NCI-H2029 (cell line): ENCODE results near the gene PBOV1.

Experiments used
- DNase-seq: peaks from one replicate; lab custom pipeline; 2025; lab: John Stamatoyannopoulos, UW

The PBOV1 gene

GRCh38 chr6:138218449-138218848 lies at the start of gene PBOV1:
TSS of gene PBOV1 (minus strand) at chr6:138218491. CDS start at chr6:138218395, 96 bp downstream.
- no peak for DNase-seq

- no peak for DNase-seq
Measured at GRCh38 chr6:138266095-138266494, 47.8 kb upstream of the PBOV1 start.

DNA sequence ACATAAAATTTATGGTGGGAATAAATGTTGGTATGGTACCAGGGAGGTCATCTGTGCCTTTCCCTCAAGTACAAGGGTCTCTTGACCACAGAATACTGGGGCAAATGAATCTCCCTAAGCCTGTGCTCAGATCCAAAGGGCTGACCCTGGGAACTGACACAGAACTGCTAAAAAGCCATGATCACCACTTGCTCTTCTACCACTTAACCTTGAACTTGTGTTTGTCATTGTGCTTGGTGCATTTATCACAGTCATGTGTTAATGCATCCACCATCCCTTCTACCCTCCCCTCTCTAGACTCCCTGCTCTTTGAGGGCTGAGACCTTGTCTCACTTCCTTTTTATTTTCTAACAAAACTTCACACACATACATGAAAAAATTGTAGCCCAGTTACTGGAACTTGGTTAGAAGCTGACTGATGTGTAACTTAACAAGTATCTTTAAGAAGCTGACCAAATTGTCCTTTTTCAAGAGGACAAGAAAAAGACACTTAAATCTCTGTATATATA lies 46.1 kb upstream of the PBOV1 start:
- no peak for DNase-seq

GRCh38 chr6:138263963-138264362 lies 45.7 kb upstream of the PBOV1 start:
- DNase-seq: no peak

DNA sequence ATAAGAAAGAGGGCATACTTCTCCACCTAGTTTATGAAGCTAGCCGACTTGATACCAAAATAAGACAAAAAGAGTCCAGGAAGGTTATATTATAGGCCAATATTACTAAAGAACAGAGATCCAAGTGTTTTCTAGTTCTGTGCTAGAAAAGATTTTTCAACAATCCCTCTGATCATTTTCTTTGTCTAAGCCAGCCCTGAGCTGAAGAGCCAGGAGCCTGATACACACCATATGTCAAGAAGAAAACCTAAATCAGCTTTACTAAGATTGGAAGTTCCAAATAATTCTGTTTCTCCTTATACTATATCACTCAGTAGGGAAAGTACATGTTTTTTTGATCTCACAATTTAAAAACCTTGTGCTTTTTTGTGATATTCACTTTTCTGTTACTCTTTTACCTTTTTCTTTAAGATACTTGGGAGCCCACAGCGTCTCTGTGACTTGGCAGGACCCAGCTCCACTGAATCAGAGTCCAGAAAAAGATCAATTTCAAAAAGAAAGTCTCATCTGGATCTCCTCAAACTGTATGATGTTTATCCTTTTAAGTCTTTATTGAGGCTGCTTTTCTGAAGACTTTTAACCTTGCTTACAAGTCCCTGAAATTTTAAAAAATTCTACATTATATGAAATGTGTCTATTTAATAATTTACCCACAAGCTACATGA lies 43.0 kb upstream of the PBOV1 start:
- DNase-seq: no peak

GRCh38 chr6:138258991-138259390 lies 40.7 kb upstream of the PBOV1 start:
- DNase-seq: peak; percentile 31

- DNase-seq: no peak
Measured at GRCh38 chr6:138258197-138258596, 39.9 kb upstream of the PBOV1 start.

- DNase-seq: no peak
Measured at GRCh38 chr6:138257638-138258040, 39.3 kb upstream of the PBOV1 start.

GRCh38 chr6:138255443-138255842 lies 37.2 kb upstream of the PBOV1 start:
- DNase-seq: no peak

GRCh38 chr6:138253731-138254130 lies 35.4 kb upstream of the PBOV1 start:
- DNase-seq: no peak

DNA sequence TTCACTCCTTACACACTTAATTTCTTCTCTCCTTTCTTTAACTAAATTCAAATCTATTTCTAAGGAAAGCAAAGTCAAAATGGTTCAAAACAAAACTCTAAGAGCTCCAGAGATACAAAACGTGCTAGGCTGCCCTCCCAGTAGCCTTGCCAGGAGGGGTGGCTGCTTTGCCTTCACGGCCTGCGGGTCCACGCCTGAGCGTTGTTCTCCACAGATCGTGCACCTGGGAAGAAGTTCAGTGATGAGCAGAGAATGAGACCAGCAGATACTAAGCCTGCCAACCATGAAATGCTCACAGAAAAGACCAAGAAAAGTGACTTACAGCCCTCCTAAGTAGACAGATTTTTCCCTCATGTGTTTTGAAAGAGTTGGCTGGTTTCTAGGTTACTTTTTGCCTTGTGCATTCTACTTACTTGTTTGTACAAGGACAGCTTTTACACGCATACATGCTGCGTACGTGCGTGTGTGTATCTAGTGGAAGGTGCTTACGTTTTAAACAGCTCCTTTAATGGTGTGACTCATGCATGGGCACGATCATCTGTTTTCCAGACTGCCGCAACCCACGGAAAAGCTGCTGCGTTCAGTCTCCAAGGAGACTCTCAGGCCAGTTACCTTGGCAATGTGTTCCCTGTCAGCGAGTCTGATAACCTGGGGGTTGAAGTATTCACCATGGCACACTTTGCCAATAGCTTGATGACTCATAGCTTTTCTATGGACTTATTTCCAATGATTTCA lies 32.4 kb upstream of the PBOV1 start:
- peak; percentile 46 for DNase-seq

- DNase-seq: no peak
Measured at GRCh38 chr6:138250053-138250452, 31.8 kb upstream of the PBOV1 start.

GRCh38 chr6:138248878-138249277 lies 30.6 kb upstream of the PBOV1 start:
- DNase-seq: no peak

DNA sequence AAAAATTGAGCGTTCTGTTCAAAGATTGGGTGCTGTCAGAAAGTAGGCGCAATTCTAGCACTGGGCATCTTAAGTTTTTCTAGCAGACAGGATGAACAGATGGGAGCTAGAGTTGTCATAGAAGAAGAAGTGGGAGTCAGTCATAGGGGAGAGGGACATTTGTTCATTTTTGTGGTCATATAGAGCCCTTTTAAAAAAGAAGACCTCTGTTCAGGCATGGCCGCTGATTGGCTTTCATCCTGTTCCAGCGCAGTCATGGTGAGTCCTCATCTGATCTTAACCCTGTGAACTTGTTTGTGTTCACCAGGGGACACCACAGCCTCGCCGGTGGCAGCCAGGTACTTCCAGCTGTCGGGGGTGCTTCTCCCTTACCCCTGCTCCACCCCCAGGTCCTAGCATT lies 29.7 kb upstream of the PBOV1 start:
- DNase-seq: no peak

- DNase-seq: no peak
Measured at GRCh38 chr6:138246650-138247440, 28.6 kb upstream of the PBOV1 start.

DNA sequence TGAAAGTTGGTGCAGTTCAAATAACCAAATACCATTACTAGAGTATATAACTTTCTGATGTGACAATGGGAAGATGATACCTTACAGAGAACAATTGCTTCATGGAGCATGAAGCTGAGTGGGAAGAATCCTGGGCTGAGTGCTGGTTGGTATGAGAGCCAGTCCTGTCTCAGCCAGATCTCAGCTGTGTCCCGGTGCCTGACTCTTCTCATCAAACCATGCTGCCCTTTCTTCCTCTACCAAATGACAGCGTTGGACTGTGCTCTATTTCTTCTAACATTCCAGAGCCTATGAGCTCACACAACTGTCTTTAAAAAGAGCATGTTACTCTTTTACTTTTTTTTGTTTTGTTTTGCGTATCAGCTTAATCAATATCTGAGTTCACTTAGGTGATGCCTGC lies 27.5 kb upstream of the PBOV1 start:
- no peak for DNase-seq

GRCh38 chr6:138242987-138243592 lies 24.8 kb upstream of the PBOV1 start:
- DNase-seq: no peak

GRCh38 chr6:138241934-138242333 lies 23.6 kb upstream of the PBOV1 start:
- DNase-seq: no peak

GRCh38 chr6:138241381-138241780 lies 23.1 kb upstream of the PBOV1 start:
- no peak for DNase-seq

DNA sequence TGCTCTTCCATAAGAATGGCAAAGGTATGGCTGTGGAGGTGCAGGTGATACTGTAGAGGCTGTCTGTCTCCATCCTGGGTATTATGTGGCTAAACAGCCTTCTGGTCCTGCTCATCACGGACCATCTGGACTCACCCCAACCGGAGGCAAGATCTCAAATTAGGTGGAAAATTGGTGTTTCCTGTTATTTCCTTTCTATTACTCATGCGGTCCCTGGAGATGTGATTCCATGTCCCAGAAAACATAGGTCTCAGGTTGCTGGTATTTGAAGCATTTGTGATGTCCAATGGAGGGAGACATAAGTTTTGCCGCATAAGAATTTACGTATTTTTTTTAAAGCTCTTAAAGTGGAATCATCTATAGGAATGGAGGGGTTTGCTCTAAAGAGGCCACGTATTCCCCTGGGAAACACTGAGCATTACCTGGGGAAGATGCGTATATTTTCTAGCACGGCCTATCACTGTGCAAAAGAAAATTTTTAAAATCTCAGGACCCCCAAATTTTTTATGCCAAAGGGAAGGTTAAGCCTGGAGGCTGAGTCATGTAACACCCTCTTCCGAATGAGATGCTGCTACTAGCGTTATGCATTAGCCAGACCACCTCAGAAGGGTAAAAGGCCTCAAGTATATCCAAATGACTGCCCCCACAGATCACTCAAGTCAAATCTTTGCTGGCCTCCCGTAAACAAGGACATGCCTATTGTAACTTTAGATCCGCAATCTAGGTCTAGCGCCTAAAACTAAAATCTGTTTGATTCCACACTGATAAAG lies 22.4 kb upstream of the PBOV1 start:
- DNase-seq: no peak

DNA sequence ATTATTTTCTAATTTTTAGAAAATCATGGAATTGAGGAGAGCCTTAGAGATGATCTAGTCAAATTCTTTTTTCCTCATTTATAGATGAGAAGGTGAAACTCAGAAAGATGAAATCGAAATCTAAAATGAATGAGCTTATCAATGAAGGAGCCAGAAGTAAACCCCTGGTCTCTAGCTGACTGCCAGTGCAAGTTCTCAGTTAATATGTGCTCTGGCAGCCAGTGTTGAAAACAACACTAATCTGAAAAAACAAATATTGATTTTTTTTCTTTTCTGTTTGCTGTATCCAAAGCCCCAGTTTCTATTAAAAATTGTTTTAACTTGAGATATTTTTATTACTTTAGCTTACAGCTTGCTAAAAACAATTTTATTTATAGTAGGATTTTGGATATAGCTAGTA lies 21.5 kb upstream of the PBOV1 start:
- no peak for DNase-seq

DNA sequence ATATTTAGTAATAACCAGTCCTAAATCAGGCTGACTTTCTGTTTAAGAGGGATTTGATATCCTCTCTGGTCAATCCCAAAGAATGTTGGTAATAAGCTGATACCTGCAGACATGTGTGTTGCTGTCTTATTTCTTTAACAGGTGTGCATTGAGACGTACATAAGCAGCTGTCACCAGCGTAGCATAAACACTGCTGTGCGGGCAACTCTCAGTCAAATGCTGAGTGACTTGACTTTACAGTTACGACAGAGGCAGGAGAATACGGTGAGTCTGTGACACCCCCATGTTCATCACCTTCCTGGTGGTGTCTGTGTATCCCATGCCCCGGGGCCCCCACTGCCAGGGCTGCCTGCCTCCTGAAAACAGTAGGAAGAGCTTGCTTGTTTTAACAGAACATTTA lies 20.1 kb upstream of the PBOV1 start:
- DNase-seq: no peak
